ENCODE data around the gene MAGEL2. TPM values are rescaled to one million over a fixed set of nuclear protein-coding genes. Genes with fewer than 3 reads are reported as not detected.

MAGEL2 gene
- under 0.01 and 0.22 TPM in 2 replicates for total RNA-seq (2012; rRNA removed)

GRCh38 chr15:23647421-23648370 is at the start of gene MAGEL2:
Gene MAGEL2, minus strand, starts transcription at chr15:23647867. Its CDS starts 125 bp downstream, at chr15:23647742.
- H3K4me2 ChIP-seq (ENCODE audit: low read length), result no peak within 1 kb of the TSS
- H3K4me1 ChIP-seq (ENCODE audit: control insufficient read depth, insufficient read depth, low read length), result no peaks in the 10 kb centered on the region
- H3K36me3 ChIP-seq (ENCODE audit: insufficient read depth, low read length), result no peaks in the 10 kb centered on the region
- no peak within 1 kb of the TSS for H3K4me3 ChIP-seq (ENCODE audit: low read length)
- no peak within 1 kb of the TSS for H3K9ac ChIP-seq (ENCODE audit: low read depth, low read length)
- H3K9me3 ChIP-seq (replicated peaks; ENCODE audit: low read length), result no peaks in the 10 kb centered on the region
- H3K27me3 ChIP-seq (ENCODE audit: control insufficient read depth, insufficient read depth, low read length), result no peaks in the 10 kb centered on the region

GRCh38 chr15:23695282-23695681 is 47.6 kb upstream of the MAGEL2 start:
- no peak overlapping the region for H3K4me3 ChIP-seq (ENCODE audit: low read length)
- no peaks in the 10 kb centered on the region for H3K36me3 ChIP-seq (ENCODE audit: insufficient read depth, low read length)
- H3K4me1 ChIP-seq (ENCODE audit: control insufficient read depth, insufficient read depth, low read length), result no peaks in the 10 kb centered on the region
- no peaks in the 10 kb centered on the region for H3K9me3 ChIP-seq (replicated peaks; ENCODE audit: low read length)
- H3K9ac ChIP-seq (ENCODE audit: low read depth, low read length), result no peak overlapping the region
- H3K27me3 ChIP-seq (ENCODE audit: control insufficient read depth, insufficient read depth, low read length), result no peaks in the 10 kb centered on the region
- no peak overlapping the region for H3K4me2 ChIP-seq (ENCODE audit: low read length)

DNA sequence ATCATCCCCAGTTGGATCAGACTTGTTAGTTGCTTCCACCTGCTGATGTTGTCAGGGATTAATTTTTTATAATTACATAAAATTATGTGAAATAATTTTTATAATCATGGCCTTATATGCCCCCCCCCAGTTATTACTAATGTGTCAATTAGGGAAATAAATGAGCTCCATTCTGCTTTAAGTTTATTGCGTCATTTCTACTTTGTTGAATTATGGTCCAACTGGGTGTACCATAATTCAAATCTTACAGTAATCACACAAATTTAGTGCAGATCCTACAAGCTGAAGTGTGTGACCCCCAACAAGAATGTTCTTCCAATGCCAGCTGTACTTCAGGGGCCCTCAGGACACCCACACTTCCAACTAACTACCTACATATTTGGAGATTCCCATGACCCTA is 46.9 kb upstream of the MAGEL2 start:
- Histone ChIP-seq H3K4me2 (ENCODE audit: low read length) (no peak overlapping the region), H3K4me1 (ENCODE audit: control insufficient read depth, insufficient read depth, low read length) (no peaks in the 10 kb centered on the region), H3K4me3 (ENCODE audit: low read length) (no peak overlapping the region), H3K9me3 (replicated peaks; ENCODE audit: low read length) (peaks cover 2% of the 10 kb centered on the region), H3K36me3 (ENCODE audit: insufficient read depth, low read length) (no peaks in the 10 kb centered on the region), H3K9ac (ENCODE audit: low read depth, low read length) (no peak overlapping the region), H3K27me3 (ENCODE audit: control insufficient read depth, insufficient read depth, low read length) (no peaks in the 10 kb centered on the region)

- Histone ChIP-seq H3K9me3 (replicated peaks; ENCODE audit: low read length) (peaks cover 7% of the 10 kb centered on the region), H3K27me3 (ENCODE audit: control insufficient read depth, insufficient read depth, low read length) (no peaks in the 10 kb centered on the region), H3K4me1 (ENCODE audit: control insufficient read depth, insufficient read depth, low read length) (no peaks in the 10 kb centered on the region), H3K36me3 (ENCODE audit: insufficient read depth, low read length) (no peaks in the 10 kb centered on the region), H3K4me2 (ENCODE audit: low read length) (no peak overlapping the region), H3K9ac (ENCODE audit: low read depth, low read length) (no peak overlapping the region), H3K4me3 (ENCODE audit: low read length) (no peak overlapping the region)
Measured at GRCh38 chr15:23690450-23690852, 42.8 kb upstream of the MAGEL2 start.

GRCh38 chr15:23690015-23690414 is 42.3 kb upstream of the MAGEL2 start:
- no peak overlapping the region for H3K4me3 ChIP-seq (ENCODE audit: low read length)
- no peak overlapping the region for H3K4me2 ChIP-seq (ENCODE audit: low read length)
- peaks cover 7% of the 10 kb centered on the region for H3K9me3 ChIP-seq (replicated peaks; ENCODE audit: low read length)
- no peaks in the 10 kb centered on the region for H3K36me3 ChIP-seq (ENCODE audit: insufficient read depth, low read length)
- no peak overlapping the region for H3K9ac ChIP-seq (ENCODE audit: low read depth, low read length)
- no peaks in the 10 kb centered on the region for H3K4me1 ChIP-seq (ENCODE audit: control insufficient read depth, insufficient read depth, low read length)
- no peaks in the 10 kb centered on the region for H3K27me3 ChIP-seq (ENCODE audit: control insufficient read depth, insufficient read depth, low read length)

- H3K9me3 ChIP-seq (replicated peaks; ENCODE audit: low read length), result peaks cover 7% of the 10 kb centered on the region
- no peaks in the 10 kb centered on the region for H3K4me1 ChIP-seq (ENCODE audit: control insufficient read depth, insufficient read depth, low read length)
- H3K27me3 ChIP-seq (ENCODE audit: control insufficient read depth, insufficient read depth, low read length), result no peaks in the 10 kb centered on the region
- H3K4me2 ChIP-seq (ENCODE audit: low read length), result peak within 1 kb of the TSS; percentile 76
- no peaks in the 10 kb centered on the region for H3K36me3 ChIP-seq (ENCODE audit: insufficient read depth, low read length)
- H3K4me3 ChIP-seq (ENCODE audit: low read length), result peak within 1 kb of the TSS; percentile 65
- no peak within 1 kb of the TSS for H3K9ac ChIP-seq (ENCODE audit: low read depth, low read length)
Measured at GRCh38 chr15:23687143-23687470, 39.4 kb upstream of the MAGEL2 start, which contains the start of gene NDN. Gene NDN, minus strand, starts transcription at chr15:23687305. Its CDS starts 88 bp downstream, at chr15:23687217.

DNA sequence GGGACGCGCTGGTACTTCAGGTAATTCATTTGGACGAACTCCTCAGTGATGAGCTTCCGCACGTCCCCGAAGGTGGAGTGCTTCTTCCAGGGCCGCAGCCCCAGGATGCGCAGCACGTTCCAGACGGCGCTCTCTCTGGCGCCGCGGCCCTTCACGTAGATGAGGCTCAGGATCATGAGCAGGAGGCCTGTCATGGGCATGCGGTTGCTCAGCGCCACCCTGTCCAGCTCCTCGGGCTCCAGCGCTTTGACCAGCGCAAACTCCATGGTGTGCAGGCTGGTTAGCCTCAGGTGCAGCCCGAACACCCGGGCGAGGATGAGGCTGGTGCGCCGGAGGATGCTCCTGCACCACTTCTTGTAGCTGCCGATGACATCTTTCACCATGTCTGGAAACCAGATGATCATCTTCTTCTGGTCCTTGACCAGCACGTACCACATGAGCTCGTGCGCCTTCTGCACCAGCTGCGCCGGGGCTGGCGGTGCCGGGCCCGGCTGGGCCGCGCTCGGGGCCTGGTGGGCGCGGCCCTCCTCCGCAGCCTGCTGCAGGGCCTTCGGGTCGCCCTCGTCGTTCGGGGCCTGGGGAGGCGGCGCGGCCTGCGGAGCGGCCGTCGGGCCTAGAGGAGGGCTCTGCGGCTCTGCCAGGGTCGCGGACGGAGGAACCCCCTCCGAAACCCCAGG is 38.9 kb upstream of the MAGEL2 start:
- H3K4me2 ChIP-seq (ENCODE audit: low read length), result peak overlapping the region; percentile 76
- peaks cover 7% of the 10 kb centered on the region for H3K9me3 ChIP-seq (replicated peaks; ENCODE audit: low read length)
- H3K36me3 ChIP-seq (ENCODE audit: insufficient read depth, low read length), result no peaks in the 10 kb centered on the region
- H3K4me3 ChIP-seq (ENCODE audit: low read length), result peak overlapping the region; percentile 65
- H3K27me3 ChIP-seq (ENCODE audit: control insufficient read depth, insufficient read depth, low read length), result no peaks in the 10 kb centered on the region
- H3K9ac ChIP-seq (ENCODE audit: low read depth, low read length), result no peak overlapping the region
- no peaks in the 10 kb centered on the region for H3K4me1 ChIP-seq (ENCODE audit: control insufficient read depth, insufficient read depth, low read length)

GRCh38 chr15:23671481-23671880 is 23.8 kb upstream of the MAGEL2 start:
- no peak overlapping the region for H3K4me3 ChIP-seq (ENCODE audit: low read length)
- H3K9me3 ChIP-seq (replicated peaks; ENCODE audit: low read length), result no peaks in the 10 kb centered on the region
- H3K4me1 ChIP-seq (ENCODE audit: control insufficient read depth, insufficient read depth, low read length), result no peaks in the 10 kb centered on the region
- no peak overlapping the region for H3K9ac ChIP-seq (ENCODE audit: low read depth, low read length)
- H3K27me3 ChIP-seq (ENCODE audit: control insufficient read depth, insufficient read depth, low read length), result no peaks in the 10 kb centered on the region
- no peaks in the 10 kb centered on the region for H3K36me3 ChIP-seq (ENCODE audit: insufficient read depth, low read length)
- H3K4me2 ChIP-seq (ENCODE audit: low read length), result no peak overlapping the region

DNA sequence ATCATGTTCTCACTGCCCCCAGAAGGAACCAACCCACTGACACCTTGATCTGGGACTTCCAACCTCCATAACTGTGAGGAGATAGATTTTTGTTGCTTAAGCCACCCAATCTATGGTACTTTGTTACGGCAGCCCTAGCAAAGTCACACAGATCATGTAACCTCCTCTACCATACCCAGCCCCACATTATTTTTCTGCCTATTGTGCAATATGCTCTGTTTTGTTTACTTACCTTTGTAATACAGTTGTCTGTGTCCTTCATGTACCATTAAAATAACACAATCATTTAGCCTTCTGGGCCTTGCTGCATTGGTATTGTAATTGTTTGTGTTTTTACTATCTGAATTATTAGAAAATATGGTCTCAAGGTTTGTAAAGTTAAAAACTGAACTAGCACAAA is 23.3 kb upstream of the MAGEL2 start:
- no peaks in the 10 kb centered on the region for H3K36me3 ChIP-seq (ENCODE audit: insufficient read depth, low read length)
- no peaks in the 10 kb centered on the region for H3K4me1 ChIP-seq (ENCODE audit: control insufficient read depth, insufficient read depth, low read length)
- H3K4me3 ChIP-seq (ENCODE audit: low read length), result no peak overlapping the region
- H3K9ac ChIP-seq (ENCODE audit: low read depth, low read length), result no peak overlapping the region
- no peaks in the 10 kb centered on the region for H3K27me3 ChIP-seq (ENCODE audit: control insufficient read depth, insufficient read depth, low read length)
- no peak overlapping the region for H3K4me2 ChIP-seq (ENCODE audit: low read length)
- H3K9me3 ChIP-seq (replicated peaks; ENCODE audit: low read length), result no peaks in the 10 kb centered on the region

- Histone ChIP-seq H3K9me3 (replicated peaks; ENCODE audit: low read length) (peaks cover 5% of the 10 kb centered on the region), H3K27me3 (ENCODE audit: control insufficient read depth, insufficient read depth, low read length) (no peaks in the 10 kb centered on the region), H3K36me3 (ENCODE audit: insufficient read depth, low read length) (no peaks in the 10 kb centered on the region), H3K9ac (ENCODE audit: low read depth, low read length) (no peak overlapping the region), H3K4me2 (ENCODE audit: low read length) (no peak overlapping the region), H3K4me1 (ENCODE audit: control insufficient read depth, insufficient read depth, low read length) (no peaks in the 10 kb centered on the region), H3K4me3 (ENCODE audit: low read length) (no peak overlapping the region)
Measured at GRCh38 chr15:23663232-23663631, 15.6 kb upstream of the MAGEL2 start.

- Histone ChIP-seq H3K36me3 (ENCODE audit: insufficient read depth, low read length) (no peaks in the 10 kb centered on the region), H3K27me3 (ENCODE audit: control insufficient read depth, insufficient read depth, low read length) (no peaks in the 10 kb centered on the region), H3K9ac (ENCODE audit: low read depth, low read length) (no peak overlapping the region), H3K9me3 (replicated peaks; ENCODE audit: low read length) (no peaks in the 10 kb centered on the region), H3K4me2 (ENCODE audit: low read length) (no peak overlapping the region), H3K4me3 (ENCODE audit: low read length) (no peak overlapping the region), H3K4me1 (ENCODE audit: control insufficient read depth, insufficient read depth, low read length) (no peaks in the 10 kb centered on the region)
Measured at GRCh38 chr15:23648920-23649515, 1.4 kb upstream of the MAGEL2 start.
